GM03348 (cell line): ENCODE results near the gene GPR179.
A peak's percentile ranks its signal among the peaks of the same experiment; 100 is the strongest.

Experiments
- DNase-seq: peaks from one replicate; pipeline ENCODE4 v3.0.0; 2012; ENCODE audit warnings: low spot score

GPR179 gene

GRCh38 chr17:38342886-38343607 lies 709 bp downstream of the GPR179 start:
- DNase-seq, result no peak

GRCh38 chr17:38341035-38341721 lies 2.6 kb downstream of the GPR179 start:
- peak; percentile 25 for DNase-seq

- no peak for DNase-seq
These were observed 3.9 kb downstream of the GPR179 start for GRCh38 chr17:38339891-38340290.

GRCh38 chr17:38338535-38338934 lies 5.2 kb downstream of the GPR179 start:
- no peak for DNase-seq

GRCh38 chr17:38338053-38338452 lies 5.7 kb downstream of the GPR179 start:
- no peak for DNase-seq

- no peak for DNase-seq
These were observed 6.9 kb downstream of the GPR179 start for GRCh38 chr17:38336838-38337237.

- DNase-seq, result no peak
These were observed 9.0 kb downstream of the GPR179 start for GRCh38 chr17:38334480-38335364.

- DNase-seq, result peak; percentile 57
These were observed 10.0 kb downstream of the GPR179 start for GRCh38 chr17:38333635-38334295.

GRCh38 chr17:38332735-38333134 lies 11.0 kb downstream of the GPR179 start:
- no peak for DNase-seq

- DNase-seq, result no peak
These were observed 12.8 kb downstream of the GPR179 start for GRCh38 chr17:38330941-38331411.

- no peak for DNase-seq
These were observed 13.7 kb downstream of the GPR179 start for GRCh38 chr17:38329808-38330730.

- DNase-seq, result no peak
These were observed 14.5 kb downstream of the GPR179 start for GRCh38 chr17:38329284-38329683.

- no peak for DNase-seq
These were observed 15.1 kb downstream of the GPR179 start for GRCh38 chr17:38328620-38329019.

- no peak for DNase-seq
These were observed 15.8 kb downstream of the GPR179 start for GRCh38 chr17:38327936-38328335.

- no peak for DNase-seq
These were observed 16.6 kb downstream of the GPR179 start for GRCh38 chr17:38326996-38327792.

- no peak for DNase-seq
These were observed 18.4 kb downstream of the GPR179 start for GRCh38 chr17:38325221-38325851.

GRCh38 chr17:38324772-38325171 lies 19.0 kb downstream of the GPR179 start:
- no peak for DNase-seq

- DNase-seq, result no peak
These were observed 19.5 kb downstream of the GPR179 start for GRCh38 chr17:38324141-38324697.

GRCh38 chr17:38322897-38323296 lies 20.9 kb downstream of the GPR179 start:
- no peak for DNase-seq
